Activated naive CD4-positive, alpha-beta T cell treated with Interleukin-2 at 50 U/mL for 16 hours (primary cell): ENCODE measurements around the gene AREG.
A peak's percentile ranks its signal among the peaks of the same experiment; 100 is the strongest.
"Not testable (repeated sequence)": the region's sequence is repeated elsewhere in the genome, so short reads cannot be mapped to it uniquely, and the experiment has no call there.

Source experiments
- DNase-seq: peaks from one replicate; pipeline ENCODE4 v3.0.0-alpha.2; 2020

AREG gene

GRCh38 chr4:74444891-74445642 is at the start of gene AREG:
Gene AREG, plus strand, starts transcription at chr4:74445136. Its CDS starts 210 bp downstream, at chr4:74445346.
- peak; percentile 88 for DNase-seq

GRCh38 chr4:74395633-74396032 is 49.3 kb upstream of the AREG start:
- no peak for DNase-seq

- DNase-seq = no peak
These were observed 47.0 kb upstream of the AREG start for GRCh38 chr4:74397748-74398426.

GRCh38 chr4:74398894-74399589 is 45.9 kb upstream of the AREG start:
- not testable (repeated sequence) for DNase-seq

- DNase-seq = no peak
These were observed 44.5 kb upstream of the AREG start for GRCh38 chr4:74400395-74400794.

- no peak for DNase-seq
These were observed 42.1 kb upstream of the AREG start for GRCh38 chr4:74402692-74403456.

GRCh38 chr4:74407891-74408290 is 37.0 kb upstream of the AREG start:
- no peak for DNase-seq

- DNase-seq = no peak
These were observed 36.3 kb upstream of the AREG start for GRCh38 chr4:74408639-74409038.

- no peak for DNase-seq
These were observed 34.7 kb upstream of the AREG start for GRCh38 chr4:74410272-74410671.

- DNase-seq = no peak
These were observed 32.7 kb upstream of the AREG start for GRCh38 chr4:74412225-74412624.

GRCh38 chr4:74413265-74413664 is 31.7 kb upstream of the AREG start:
- DNase-seq = no peak

- DNase-seq = no peak
These were observed 30.7 kb upstream of the AREG start for GRCh38 chr4:74414149-74414809.

GRCh38 chr4:74415602-74416300 is 29.2 kb upstream of the AREG start:
- DNase-seq = no peak

GRCh38 chr4:74418063-74418670 is 26.8 kb upstream of the AREG start:
- DNase-seq = no peak

GRCh38 chr4:74420863-74421262 is 24.1 kb upstream of the AREG start:
- no peak for DNase-seq

GRCh38 chr4:74423104-74423503 is 21.8 kb upstream of the AREG start:
- DNase-seq = no peak

- no peak for DNase-seq
These were observed 20.8 kb upstream of the AREG start for GRCh38 chr4:74424111-74424510.

GRCh38 chr4:74426101-74426500 is 18.8 kb upstream of the AREG start:
- DNase-seq = no peak

GRCh38 chr4:74428276-74428675 is 16.7 kb upstream of the AREG start:
- no peak for DNase-seq

GRCh38 chr4:74431113-74431826 is 13.7 kb upstream of the AREG start:
- no peak for DNase-seq

- no peak for DNase-seq
These were observed 11.9 kb upstream of the AREG start for GRCh38 chr4:74433043-74433442.
